RCC 7860 (cell line): ENCODE results near the gene PKHD1.
"Not testable (repeated sequence)": the region's sequence is repeated elsewhere in the genome, so short reads cannot be mapped to it uniquely, and the experiment has no call there.

Experiments
- DNase-seq: peaks from one replicate; pipeline ENCODE4 v3.0.0-alpha.2; 2015; ENCODE audit warnings: low spot score
- FAIRE-seq: peaks from 2 replicates; lab custom pipeline; 2012; peaks lifted over from hg19 to GRCh38; lab: Jason Lieb, UNC

The PKHD1 gene

DNA sequence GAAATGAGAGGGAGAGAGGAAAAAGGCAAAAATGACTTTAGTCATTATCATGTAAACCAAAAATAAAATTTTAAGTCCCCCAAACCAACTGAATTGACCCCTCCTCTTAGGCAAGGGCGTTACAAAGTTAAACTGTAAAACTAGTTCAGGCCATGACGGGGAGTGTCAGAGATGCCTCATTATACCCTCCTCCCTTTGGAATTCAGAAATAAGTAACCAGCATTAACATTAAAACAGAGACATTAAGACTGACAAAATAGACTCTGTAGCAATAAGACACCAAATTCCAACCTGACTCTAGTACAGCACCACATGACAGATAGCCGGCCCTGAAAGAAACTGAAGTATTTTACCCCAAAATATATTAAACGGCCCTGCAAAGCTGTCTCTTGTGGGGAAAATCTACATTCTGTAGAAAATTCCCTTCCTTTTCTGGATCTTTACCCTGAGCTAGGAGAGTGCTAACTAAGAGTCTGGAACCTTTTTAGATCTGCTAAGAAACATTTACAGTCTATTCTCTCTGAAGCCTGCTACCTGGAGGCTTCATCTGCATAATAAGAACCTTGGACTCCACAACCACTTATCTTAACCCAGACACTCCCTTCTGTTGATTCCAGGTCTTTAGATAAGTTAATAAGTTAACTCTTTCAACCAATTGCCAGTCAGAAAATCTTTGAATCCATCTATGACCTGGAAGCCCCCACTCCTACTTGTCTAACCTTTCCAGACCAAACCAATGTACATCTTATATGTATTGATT lies 150.7 kb downstream of the PKHD1 start:
- no peak for FAIRE-seq

DNA sequence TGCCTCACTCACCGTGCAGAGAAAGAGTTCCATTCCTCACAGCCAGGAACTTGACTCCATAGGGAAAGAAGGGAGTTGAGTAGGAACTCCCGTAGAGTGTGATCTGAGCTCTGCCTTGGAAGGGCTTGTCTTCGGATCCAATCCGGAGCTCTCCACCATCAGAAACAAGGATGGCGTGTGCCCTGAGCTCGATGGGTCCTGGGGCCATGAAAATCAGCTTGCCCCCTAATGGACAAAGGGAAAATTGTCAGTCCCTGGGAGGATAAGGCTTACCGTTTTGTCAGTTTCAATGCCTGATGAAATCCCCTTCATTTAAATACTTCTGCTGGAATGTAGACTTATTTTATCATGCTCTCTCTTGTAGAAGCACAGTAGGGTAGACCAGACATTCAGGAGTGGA lies 153.3 kb downstream of the PKHD1 start:
- DNase-seq (no peak), FAIRE-seq (no peak)

More for the DNA sequence above, 150.7 kb downstream of the PKHD1 start:
- no peak for DNase-seq

DNA sequence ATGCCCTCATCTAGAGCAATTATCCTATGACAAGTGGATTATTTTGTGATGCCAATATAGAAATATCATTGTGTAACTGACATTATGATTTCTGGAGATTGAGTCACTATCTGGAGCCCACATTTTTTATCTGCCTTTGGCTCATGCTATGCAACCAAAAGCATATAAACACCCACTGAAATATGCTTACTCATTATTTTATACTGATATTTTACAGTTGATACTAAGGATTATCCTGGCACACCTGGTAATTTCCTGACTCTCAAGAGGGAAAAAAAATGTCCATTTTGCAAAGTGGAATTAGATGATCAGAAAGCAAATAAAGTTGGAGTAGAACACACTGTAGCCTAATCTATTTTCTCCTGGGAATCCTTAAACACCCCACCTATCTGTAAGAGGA lies 154.5 kb downstream of the PKHD1 start:
- DNase-seq (no peak), FAIRE-seq (no peak)

DNA sequence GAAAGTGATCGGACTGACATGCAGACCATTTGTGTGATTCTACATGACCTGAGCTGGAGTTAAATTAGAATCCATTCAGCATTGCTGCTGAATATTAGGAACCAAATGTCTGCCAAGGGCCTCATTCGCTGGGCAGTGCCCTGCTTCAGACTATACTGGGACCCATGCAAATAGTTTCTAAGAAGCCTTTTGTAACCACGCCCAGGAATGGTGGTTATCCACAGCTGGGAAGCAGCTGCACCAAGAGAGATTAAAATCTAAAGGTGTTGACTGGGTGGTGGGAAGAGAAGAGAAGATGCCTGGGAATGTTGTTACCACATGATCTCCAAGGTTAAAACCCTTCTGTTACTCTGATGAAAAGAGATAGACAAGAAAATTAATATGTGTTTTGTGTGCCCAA lies 156.8 kb downstream of the PKHD1 start:
- FAIRE-seq, result no peak
- DNase-seq, result no peak

DNA sequence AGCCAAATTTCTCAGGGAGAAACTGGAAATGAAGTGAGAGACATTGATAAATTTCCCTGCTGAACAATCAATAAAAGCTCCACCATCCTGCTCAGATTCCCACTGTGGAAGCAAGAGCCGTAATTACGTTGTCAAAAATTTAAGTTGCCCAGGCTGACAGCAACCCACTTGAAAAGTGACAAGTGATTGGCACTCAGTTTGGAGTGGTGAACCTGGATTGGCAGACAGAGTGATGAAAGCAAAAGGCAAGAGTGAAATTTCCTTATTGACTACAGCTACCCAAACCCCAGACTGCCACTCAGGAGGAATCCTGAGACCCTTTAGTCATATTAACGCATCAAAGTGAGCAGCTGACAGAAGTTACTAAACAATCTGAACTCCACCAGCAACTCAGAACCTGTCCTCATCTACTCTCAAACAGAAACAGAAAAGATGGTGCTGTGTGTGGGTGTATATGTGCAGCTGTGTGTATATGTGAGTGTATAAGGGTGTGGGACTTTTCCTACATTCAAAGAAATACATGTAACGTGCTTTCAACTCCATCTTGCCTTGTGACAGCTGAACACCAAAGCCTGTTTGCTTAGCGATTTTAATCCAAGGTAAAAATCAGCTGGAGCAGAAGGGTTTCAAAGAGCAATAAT lies 157.4 kb downstream of the PKHD1 start:
- FAIRE-seq (no peak), DNase-seq (no peak)

DNA sequence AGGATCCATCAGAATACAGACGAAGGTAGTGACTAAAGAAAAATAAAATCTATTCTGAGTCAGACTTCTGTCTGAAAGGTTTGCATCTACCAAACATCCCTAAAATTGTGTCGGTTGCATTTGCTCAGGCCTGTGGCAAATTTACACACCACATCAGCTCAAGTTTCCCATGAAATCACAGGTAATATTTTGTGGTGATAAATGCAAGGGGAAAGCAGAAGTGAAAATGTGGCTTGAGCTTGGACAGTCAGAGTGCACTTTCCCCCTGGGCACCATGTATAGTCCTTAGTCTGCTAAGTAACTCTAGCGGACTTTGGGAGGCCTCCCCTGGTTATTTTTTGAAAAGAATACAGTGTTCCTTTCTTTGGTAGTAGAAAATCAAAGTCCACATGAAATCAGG lies 159.1 kb downstream of the PKHD1 start:
- FAIRE-seq (no peak), DNase-seq (no peak)

DNA sequence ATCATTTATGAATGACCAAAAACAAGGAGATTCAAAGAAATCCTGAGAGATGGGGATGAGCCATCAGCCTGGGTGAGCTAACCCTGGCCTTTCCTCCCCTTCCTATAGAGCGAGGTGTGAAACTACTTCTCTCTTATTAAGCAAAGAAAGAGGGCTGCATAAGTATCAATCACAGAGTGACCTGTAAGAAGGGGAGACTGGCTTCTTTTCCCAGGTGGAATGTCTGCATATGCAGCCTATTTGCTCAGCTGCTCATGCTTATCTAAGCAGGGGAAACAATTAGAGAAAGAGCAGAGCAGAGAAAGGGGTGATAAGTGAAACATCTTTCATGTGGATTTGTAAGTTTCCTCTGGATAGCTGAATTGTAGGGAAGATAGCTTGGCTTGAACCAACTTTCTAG lies 160.0 kb downstream of the PKHD1 start:
- DNase-seq (no peak), FAIRE-seq (no peak)

GRCh38 chr6:51926125-51926524 lies 161.3 kb downstream of the PKHD1 start:
- DNase-seq (no peak), FAIRE-seq (no peak)

DNA sequence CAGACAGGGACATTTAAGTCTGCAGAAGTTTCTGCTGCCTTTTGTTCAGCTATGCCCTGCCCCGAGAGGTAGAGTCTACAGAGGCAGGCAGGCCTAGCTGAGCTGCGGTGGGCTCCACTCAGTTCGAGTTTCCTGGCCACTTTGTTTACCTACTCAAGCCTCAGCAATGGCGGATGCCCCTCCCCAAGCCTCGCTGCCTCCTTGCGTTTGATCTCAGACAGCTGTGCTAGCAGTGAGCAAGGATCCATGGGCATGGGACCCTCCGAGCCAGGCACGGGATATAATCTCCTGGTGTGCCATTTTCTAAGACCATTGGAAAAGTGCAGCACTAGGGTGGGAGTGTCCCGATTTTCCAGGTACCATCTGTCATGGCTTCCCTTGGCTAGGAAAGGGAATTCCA lies 164.9 kb downstream of the PKHD1 start:
- not testable (repeated sequence) for DNase-seq, FAIRE-seq

DNA sequence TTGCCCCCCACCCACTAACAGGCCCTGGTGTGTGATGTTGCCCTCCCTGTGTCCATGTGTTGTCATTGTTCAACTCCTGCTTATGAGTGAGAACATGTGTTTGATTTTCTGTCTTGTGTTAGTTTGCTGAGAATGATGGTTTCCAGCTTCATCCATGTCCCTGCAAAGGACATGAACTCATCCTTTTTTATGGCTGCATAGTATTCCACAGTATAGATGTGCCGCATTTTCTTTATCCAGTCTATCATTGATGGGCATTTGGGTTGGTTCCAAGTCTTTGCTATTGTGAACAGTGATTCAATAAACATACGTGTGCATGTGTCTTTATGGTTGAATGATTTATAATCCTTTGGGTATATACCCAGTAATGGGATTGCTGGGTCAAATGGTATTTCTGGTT lies 169.1 kb downstream of the PKHD1 start:
- FAIRE-seq, DNase-seq: not testable (repeated sequence)

GRCh38 chr6:51915098-51915497 lies 172.3 kb downstream of the PKHD1 start:
- FAIRE-seq, result no peak
- no peak for DNase-seq

GRCh38 chr6:51913265-51913664 lies 174.1 kb downstream of the PKHD1 start:
- DNase-seq, result no peak
- FAIRE-seq, result no peak

- DNase-seq, result no peak
- FAIRE-seq, result no peak
These were observed 176.6 kb downstream of the PKHD1 start for GRCh38 chr6:51910851-51911250.

- FAIRE-seq, result no peak
- no peak for DNase-seq
These were observed 179.2 kb downstream of the PKHD1 start for GRCh38 chr6:51908243-51908642.

GRCh38 chr6:51901766-51902764 lies 185.3 kb downstream of the PKHD1 start:
- no peak for FAIRE-seq
- DNase-seq, result no peak

- no peak for FAIRE-seq
- no peak for DNase-seq
These were observed 194.0 kb downstream of the PKHD1 start for GRCh38 chr6:51893366-51893765.

GRCh38 chr6:51892750-51893149 lies 194.7 kb downstream of the PKHD1 start:
- no peak for DNase-seq
- FAIRE-seq, result no peak

DNA sequence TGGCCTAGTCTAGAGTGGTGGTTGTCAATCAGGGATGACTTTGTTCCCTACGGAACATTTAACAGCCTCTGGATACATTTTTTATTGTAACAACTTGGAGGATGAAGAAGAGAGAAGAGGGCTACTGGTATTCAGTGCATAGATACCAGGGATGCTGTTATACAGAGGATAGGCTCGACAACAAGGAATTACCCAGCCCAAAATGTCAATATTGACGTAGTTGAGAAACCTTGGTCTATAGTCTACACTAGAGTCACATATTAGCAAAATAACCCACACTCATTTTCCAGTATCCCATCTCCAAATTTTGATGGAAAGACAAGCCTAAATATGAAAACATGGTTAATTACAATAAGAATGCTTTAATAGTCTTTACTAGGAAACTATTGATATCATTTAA lies 195.1 kb downstream of the PKHD1 start:
- DNase-seq (no peak), FAIRE-seq (no peak)

- FAIRE-seq, result no peak
These were observed 195.6 kb downstream of the PKHD1 start for GRCh38 chr6:51891784-51892183.

GRCh38 chr6:51887859-51888258 lies 199.6 kb downstream of the PKHD1 start:
- FAIRE-seq (no peak), DNase-seq (no peak)

More at GRCh38 chr6:51891784-51892183, 195.6 kb downstream of the PKHD1 start:
- no peak for DNase-seq

- FAIRE-seq (no peak), DNase-seq (no peak)
These were observed 201.5 kb downstream of the PKHD1 start for GRCh38 chr6:51885957-51886356.
